Measurements from ENCODE around the gene MSL3B.

Gene MSL3B

DNA sequence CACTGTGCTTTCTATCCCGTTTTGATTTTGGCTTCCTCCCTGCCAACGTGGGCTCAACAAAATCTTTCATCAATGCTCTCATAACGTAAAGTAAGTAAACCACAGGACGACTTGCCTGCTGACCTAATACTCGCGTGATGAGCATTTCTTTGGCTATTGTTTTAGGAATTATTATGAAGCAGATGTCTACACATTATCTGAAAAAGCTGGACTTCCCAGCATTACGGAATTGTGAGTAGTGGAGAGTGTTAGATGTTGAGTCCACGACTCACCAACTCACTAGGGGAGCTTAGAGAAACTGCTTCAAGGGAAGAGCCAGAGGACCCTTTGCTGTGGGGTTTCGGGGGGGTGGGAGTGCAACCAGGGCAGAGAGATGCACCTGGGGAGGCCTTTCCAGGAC lies 35.8 kb downstream of the MSL3B start:
- DNase-seq = no peak

DNA sequence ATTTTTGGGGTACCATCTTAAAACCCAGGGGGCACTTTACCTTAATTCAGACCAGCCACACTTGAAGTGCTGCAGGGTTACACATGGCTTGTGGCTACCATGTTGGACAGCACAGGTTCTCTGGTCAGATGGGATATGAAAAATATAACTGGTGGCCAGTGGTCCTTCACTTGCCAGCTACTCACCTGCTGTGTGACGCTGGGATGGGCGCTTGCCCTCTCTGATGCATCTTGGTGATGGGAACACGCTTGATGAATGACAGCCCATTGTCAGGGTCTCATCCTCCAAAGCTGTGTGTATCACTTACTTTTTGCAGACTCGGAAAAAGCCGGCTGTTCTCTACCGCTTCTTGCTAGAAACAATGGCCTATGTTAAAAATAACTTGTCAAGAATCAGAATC lies 36.3 kb downstream of the MSL3B start:
- DNase-seq = no peak

DNA sequence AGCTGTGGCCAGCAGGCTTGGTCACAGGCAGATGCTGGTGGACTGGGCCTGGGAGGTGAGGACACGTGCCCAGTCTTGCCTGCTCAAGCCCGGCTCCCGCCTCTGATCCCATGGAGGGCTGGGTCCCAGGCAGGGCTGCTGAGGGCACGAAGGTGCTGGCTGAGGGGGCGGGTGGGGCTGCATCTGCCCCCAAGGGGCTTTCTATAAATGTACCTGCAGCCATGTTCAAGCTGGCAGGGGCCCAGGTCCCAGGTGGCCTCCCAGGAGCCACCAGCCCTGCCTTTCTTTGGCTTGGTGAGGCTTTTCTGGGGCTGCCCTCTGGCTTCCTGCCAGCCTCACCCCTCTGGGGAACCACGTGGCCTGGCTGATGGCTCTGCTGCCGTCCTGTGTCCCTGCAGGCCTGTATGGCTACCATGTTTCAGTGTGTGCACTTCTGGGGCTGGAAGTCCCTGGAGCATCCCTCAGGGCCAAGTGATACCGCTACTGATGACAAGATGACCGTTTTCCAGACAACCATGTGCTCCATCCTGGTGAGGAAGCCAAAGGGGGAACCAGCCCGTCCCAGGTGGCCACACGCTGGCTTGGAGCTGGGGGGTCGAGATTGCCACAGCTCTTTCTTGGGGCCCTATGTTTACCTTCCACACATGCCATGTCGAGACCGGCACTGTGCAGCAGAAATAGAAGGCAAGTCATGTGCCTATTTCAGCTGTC lies 37.0 kb downstream of the MSL3B start:
- no peak for DNase-seq

DNA sequence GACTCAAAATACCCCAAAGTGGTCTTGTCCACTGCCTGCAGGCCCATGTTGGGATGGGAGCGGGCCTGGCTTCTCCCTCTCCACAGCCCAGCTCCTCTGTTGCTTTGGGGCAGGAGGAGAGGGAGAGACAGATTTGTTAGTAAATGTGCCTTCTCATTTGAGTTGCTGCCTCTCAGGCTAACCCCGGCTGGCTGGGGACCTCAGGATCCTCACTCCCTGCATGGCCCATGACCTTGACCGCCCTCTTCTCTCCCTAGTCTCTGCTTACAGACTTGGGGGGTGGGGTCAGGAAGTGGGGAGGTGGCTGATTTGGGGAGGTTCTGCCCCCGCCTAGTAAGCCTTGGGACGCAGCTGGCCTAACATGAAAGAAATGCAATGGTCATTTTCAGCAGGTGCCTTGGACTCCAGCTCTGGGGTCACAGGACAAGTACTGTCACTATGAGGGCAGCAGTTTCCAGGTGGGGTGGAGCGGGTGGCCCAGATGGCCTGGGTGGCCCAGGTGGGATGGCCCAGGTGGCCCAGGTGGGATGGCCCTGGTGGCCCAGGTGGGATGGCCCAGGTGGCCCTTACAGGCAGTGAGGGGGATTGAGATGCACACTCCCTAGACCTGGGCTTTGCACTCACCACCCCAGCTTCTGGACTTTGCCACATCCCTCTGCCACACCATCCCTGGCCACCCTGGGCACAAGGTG lies 37.9 kb downstream of the MSL3B start:
- no peak for DNase-seq

DNA sequence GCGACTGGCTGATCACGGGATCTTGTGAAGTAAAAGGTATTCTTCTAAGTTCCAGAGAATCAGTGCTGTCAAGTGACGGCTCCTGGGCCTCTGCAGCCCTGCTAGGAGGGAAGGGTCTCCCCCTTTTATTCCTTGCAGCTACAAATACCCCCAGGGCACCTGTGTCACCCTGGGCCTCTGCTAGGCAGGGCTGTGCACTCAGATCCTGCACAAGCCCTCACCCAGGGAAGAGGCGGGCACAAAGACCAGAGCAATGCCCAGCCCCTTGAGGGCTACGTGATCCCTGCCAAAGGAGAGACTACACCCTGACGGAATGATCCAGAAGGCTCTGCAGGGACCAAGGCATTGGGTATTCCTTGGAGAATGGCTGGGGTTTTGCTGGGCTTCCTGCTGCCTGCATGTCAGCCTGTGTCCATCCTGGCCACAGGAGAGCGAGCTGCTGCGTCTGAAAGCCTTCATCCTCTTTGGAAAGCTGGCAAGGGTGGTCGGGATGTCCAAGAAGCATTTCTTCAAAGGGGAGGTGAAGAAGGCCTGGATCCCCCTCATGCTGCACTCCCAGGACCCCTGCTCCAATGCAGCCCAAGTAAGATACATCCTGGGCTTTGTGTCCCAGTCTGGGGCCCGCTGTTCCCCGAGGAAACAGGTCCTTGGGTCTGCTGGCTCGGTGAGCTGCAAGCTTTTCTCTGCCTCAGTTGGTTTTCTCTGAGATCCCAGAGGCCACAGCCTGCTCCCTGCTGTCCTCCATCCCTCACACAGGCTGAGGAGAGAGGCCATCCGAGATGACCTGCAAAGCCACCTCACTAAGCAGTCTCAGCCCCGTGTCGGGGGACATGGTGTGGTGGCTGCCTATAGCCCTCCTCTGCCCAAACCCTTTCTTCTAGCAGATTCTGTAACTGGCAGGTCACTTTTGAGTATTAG lies 38.7 kb downstream of the MSL3B start:
- DNase-seq = no peak

DNA sequence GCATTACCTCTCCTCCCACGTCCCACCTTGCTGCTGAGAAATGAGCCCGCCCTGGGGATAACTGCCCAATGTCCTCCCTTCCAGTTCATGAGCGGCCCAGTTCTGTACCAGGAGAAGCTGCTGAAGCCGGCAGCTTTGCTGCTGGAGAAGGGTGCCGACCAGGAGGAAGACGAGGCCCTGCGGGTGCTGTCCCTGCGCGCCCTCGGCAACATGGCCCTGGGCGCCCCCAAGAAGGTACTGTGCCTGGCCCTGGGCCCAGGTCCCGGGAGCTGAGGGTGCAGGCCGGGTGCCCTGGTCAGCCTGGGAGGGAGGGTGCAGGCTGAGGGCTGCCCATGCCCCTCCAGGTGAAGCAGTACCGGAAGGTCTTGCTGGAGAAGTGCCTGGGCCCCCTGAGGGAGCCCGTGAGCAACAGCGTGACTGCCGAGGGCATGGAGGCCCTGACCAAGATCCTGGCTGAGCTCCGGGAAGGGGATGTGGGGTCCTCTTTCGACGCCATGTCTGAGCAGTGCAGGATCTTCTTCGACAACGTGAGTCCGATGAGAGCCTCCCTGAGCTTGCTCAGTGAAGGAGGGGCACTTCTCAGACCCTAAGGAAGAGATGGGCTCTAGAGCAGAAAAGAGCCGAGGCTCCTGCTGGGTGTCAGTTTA lies 39.5 kb downstream of the MSL3B start:
- DNase-seq = no peak

DNA sequence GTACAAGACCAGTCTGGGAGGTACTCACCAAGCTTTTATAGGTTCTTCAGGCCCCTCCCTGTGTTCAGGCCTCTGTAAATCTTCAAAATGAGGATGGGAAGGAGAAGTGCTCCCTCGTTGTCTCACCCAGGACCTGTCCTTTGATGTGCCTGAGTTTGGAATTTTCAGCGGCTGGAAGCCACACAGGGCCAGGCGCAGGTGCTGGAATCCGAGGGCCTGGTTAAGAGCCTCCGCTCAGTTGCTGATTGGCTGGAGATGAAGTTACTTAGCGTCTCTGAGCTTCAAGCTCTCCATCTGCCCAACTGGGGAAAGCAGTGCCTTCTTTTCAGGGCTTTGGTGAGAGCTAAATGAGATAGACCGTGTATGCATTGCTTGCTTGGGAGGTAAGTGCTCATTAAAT lies 43.8 kb downstream of the MSL3B start:
- no peak for DNase-seq

DNA sequence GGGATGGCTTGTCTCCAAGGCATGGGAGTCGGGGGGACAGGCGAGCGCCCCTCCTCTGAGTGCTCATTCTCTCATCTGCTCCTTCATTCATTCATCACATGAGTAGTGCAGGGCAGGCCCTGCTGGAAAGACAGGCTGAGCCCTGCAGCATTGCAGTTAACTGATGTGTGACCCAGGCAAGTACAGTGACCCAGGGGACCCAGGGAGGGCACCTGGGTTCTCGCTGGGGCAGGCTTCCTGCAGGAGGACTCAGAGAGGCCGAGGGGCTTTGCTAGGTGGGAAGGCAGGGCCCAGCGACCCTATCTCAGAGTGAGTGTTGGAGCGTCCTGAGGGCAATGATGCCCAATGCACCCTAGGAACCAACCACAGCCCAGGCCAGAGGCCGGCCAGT lies 44.5 kb downstream of the MSL3B start:
- no peak for DNase-seq

DNA sequence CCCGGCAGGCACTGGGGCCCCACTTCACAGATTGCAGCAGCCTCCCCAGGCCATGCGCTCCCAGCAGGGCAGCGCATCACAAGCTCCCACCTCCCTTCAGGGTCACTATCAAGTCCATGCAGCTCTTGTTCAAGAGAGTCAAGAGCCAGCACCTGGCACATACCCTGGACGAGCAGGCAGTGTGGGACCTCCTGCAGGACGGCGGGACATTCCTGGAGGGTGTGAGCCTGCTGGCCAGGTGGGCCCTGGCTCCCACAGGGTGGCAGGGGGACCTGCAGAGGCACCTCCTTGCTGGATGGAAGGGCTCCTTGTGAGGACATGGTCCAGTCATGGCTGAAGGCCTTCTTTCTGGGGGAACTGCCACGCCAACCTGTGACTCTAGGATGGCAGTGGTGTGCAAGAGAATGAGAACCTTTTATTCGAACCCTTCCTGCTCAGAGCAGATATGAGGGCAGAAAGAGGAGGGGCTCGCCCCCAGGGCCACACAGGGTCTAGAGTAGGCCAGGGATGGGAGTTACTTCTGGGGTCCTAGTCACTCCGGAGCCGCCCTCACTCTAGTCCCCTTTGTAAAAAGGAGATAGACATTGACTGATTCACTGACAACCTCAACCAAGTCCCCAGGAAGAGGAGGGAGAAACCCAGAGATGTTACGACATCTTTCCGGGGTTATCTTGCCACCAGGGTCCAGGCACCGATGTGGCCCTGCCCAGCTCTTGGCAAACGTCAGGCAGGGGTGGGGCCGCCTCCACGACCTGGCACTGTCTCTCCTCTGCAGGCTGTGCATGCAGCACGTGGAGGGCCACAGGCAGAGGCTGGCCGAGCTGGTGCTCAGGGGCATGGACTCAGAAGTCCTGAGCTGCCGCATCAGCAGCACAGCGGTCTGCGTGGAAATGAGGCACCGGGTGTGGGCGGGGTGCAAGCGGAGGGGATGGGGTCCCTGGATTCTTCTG lies 45.1 kb downstream of the MSL3B start:
- no peak for DNase-seq

DNA sequence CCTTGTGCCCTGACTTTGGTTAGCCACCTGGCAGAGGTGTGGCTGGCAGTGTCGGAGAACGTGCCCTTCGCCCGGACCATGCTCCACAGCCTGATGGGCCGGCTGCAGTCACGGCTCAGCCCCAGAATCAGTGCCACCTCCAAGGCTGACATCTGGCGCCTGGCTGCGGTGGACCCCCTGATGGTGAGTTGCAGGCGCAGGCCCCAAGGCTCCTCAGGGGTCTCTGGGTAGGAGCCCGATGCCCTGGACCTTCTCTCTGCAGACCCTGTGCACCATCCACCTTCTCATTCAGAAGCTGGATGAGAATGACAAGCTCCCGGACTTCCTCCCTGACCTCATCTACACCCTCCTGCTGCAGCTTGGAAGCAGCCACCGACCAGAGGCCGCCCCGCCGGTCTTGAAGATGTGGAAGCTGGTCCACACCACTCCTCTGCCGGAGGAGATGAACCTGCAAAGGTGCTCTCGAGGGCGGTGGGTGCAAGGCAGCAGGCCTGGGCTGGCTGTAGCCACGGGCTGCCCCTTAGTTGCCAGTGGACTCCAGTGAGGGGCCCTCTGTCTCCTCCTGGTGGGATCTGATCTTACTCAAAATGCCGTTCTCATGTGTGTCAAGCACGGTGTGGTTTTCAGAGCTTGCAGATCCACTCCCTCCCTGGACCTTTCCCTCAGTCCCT lies 46.0 kb downstream of the MSL3B start:
- no peak for DNase-seq

DNA sequence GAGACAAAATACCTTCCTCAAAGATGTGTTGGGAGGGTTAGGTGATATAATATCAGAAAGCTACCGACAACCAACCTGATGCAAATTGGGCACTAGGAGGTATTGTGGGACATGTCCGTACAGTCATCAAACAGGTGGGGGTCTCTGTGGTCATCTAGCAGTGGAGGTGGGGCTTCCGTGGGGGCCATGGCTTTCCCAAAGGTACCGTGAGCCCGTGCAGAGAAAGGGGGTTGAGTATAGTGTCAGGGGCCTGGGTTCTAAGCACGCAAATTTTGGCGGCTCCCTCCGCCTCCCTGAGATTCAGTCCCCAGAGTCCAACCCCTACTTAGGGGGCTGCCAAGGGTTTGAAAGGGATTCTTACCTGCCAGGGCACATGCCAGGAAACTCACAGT lies 46.5 kb downstream of the MSL3B start:
- no peak for DNase-seq

DNA sequence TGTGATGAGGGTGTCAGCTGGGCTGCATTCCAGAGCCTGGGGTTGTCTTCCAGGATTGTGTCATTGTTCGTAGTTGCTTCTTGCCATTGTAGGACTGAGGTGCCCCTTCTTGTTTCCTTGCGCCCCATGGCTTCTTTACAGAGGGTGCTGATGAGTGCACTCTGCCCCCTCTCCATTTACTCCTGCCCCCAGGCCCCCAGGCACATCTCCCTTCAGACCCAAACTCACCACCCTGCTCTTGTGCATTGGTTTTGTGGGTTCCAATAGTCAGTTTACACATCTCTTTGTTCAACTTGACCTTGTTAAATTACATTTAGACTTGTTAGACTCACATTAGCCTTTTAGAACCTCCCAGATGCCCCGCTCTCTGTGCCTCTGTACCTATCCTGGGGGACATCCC lies 47.0 kb downstream of the MSL3B start:
- no peak for DNase-seq

DNA sequence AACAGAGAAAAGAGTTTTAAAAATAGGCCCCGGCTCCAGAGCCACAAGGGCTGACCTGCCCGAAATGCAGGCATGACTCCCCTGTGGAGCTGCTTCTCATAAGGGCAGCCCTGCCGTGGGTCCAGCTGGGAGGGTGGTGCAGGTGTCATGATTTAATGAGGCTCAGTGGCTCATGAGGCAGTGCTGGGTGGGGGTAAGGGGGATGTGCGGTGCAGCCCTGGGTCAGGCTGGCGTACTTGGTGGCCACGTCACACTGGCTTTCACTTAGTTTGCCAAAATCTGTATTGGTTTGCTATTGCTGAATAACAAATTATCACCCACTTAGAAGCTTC lies 47.4 kb downstream of the MSL3B start:
- DNase-seq = no peak

DNA sequence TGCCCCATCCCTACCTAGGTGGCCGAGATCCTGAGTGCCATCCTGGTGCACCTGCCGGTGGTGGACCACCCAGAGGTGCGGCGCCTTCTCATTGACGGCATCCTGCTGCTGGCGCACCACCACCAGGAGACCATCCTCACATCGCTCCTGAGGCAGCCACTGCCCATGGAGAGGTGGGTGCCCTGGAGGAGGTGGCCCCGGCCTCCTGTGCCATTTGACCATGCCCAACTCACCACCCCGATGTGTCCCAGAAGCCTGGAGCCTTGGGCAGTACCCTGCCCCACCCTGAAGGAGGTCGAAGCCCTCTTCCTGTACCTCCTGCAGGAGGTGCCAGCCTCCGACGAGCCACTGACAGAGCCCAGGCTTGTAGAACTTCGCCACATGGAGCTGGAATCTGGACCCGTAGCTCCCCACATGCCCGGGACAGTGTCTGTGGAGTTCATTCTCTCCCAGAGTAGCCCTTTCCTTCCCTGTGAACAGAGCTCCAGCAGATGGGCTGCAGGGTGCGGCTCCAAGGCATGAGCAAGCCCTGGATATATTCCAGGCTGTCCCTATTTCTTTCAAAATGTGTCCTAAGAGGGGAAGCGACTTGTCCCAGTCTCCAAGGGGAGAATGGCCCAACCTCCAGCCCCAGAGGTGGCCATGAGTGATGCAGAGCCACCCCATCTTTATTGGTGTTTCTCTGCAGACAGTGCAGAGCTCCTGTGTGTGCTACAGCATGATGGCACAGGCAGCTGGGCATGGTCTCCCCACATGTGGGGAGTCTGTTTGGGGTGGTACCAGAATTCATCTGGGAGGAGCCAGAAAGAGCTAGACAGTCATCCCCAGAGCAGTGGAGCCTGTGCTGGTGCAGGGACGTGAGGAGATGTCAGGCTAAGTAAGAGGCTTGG lies 48.1 kb downstream of the MSL3B start:
- no peak for DNase-seq

DNA sequence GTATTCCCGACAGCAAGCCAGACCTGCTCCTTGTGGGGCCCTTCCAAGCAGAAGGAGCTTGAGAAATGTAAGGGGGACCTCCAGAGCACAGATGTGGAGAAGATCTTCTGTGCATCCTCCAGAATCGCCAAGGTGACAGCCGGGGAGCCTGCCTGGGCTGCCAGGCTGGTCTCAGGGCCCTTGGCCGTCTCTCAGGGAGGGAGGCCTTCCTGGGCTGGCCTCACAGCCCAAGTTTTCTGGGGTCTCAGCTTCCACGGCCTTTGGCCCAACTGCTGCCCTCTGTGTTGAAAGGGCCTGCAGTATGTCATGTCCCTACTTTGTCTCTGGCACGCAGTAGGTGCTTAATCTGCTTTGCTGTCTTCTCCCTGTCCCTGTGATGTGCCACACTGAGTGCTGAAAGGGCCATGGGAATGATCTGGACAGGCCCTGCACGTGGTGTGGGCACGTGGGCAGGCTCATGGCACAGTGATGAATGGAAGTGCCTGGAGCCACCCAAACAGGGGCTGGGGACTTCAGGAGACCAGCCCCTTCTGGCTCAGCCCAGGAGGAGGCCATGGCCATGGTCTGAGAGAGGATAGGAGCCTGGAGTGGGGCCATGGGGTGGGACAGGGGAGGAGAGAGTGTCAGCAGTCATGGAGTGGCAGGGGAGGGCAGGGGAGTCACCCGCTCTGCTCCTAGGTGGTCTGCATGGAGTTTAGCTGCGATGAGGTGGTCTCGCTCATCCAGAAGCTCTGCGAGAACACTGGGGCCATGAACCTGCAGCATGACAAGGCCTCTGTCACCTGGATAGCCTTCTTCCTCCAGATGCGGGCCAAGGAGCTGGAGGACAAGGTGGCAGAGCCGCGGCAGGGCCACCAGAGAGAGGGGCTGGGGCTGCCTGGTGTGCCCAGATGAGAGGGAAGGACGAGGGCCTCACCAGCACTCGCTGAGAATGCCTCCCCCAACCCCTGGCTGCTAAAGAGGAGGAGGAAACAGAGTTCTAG lies 49.3 kb downstream of the MSL3B start:
- no peak for DNase-seq

DNA sequence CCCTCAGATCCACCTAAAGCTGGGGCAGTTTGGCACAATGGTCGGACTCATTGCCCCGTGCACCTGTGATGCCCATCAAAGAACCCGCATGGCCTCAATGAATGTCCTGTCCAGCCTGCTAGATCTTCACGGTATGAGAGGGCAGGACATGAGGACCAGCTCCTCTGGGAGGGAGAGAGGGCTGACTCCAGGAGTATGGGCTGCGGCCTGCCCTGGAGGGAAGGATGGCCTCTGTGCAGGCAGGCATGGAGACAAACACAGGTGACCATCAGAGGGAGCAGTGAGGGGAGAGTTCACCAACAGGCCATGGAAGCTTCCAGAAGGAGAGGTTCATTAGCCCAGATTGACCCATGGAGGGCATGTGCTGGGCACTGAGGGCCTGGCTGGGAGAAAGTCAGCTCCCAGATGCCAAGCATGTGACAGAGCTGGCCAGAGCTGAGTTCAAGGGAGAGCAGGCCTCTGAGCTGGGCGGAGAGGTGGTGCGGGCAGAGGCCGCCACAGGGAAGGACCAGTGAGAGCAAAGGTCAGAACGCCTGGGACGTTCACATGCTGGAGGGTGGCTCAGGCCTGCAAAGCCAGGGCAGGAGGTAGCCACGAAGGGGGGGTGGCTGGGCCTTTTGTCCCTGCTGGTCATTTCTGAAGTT lies 50.1 kb downstream of the MSL3B start:
- DNase-seq = no peak

DNA sequence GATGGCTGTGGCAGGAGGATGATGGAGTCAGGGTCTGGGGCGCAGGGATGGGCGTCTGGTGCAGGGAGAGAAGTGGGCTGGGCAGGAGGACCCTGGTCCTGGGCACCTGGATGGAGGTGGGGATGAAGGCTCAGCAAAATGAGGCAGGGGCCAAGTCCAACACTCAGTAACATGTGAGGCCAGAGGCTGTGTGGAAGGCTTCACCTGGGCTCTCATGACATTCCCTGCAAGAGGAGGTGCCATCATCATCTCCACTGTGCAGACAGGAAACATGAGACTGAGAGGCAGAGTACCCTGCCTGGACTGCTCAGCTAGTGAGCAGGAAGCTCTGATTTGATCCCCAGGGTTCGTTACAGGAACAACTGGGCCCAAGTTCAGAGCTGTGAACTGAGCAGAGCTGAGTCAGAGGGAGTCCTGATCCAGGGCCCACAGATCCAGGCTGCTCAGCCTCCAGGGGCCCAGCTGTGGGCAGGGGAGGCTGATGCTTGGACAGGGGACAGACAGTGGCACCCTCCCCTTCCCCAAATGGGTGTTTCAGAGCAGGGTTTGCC lies 50.8 kb downstream of the MSL3B start:
- DNase-seq = no peak

DNA sequence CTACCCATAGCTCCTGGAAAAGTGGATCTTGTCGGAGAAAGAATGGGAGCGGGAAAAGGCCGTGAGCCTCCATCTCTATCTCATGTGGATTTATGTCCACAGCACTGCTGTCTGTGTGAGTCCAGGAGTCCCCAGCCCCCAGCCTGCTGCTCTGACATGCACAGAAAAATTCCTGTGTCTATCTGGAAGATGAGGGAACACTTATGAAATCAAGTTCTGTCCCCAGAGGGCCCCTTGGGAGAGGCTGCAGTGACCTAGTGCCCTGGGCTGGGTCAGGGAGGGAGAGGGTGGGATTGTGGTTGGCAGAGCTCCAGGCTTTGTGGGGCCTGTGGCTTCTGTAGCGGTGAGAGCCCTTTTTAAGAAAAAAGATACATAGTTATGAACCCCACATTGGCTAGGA lies 51.4 kb downstream of the MSL3B start:
- no peak for DNase-seq

DNA sequence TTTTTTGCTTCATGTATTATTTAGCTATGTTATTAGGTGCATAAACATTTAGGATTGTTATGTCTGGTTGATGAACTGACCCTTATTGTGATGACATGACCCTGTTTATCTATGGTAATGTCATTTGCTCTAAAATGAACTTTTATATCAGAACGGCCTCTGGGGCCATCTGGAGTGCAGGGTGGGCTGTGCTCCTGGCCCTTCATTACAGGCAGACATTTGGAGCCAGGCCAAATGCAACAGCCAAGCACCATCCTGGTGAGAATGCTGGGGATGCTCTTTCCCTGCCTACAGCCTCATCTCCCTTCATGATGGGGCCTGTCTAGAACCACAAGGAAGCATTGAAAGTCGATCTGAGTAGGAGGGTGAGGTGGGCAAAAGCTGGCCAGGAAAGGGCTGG lies 51.9 kb downstream of the MSL3B start:
- no peak for DNase-seq

Measured in DMS79 (cell line).